A673 (cell line): ENCODE results near the gene OR2T5.
"Not testable (repeated sequence)": the region's sequence is repeated elsewhere in the genome, so short reads cannot be mapped to it uniquely, and the experiment has no call there.

Experiments used
- EZH2 ChIP-seq: fragments of 200-600 bp; sonication (generic); IDR thresholded peaks from 2 replicates; pipeline ENCODE4 v1.6.1; 2017; ENCODE audit warnings: borderline replicate concordance, low read depth, mild to moderate bottlenecking, mixed read lengths, antibody characterized with exemption, low read length; ENCODE audit not compliant: poor library complexity, severe bottlenecking
- TF ChIP-seq, protein P1 (sequence below): fragments of 300-800, 200-600 bp; sonication (generic); conservative IDR thresholded peaks from 2 replicates; pipeline ENCODE4 v1.5.1; 2017; ENCODE audit warnings: low read depth, mild to moderate bottlenecking, antibody characterized with exemption, low read length, moderate library complexity, mixed read lengths

DNA sequence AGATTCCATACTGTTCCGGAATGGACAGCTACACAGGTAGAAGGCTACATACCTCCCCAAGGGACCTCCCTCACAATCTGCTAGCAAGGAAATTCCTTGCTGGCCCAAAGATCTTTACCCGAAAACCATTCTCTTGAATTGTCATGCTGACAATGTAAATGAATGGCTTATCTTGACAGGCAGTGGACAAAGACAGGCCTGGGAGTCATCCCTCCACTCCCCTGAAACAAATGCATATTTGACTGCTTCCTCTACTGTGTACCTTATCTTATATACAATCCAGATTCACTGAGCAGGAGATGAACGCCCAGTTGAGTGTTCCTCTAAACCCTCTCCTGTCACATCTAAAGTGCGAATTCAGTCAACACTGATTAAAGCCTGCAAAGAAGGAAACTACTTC is 43.8 kb upstream of the OR2T5 start:
- TF ChIP-seq, protein P1, sequence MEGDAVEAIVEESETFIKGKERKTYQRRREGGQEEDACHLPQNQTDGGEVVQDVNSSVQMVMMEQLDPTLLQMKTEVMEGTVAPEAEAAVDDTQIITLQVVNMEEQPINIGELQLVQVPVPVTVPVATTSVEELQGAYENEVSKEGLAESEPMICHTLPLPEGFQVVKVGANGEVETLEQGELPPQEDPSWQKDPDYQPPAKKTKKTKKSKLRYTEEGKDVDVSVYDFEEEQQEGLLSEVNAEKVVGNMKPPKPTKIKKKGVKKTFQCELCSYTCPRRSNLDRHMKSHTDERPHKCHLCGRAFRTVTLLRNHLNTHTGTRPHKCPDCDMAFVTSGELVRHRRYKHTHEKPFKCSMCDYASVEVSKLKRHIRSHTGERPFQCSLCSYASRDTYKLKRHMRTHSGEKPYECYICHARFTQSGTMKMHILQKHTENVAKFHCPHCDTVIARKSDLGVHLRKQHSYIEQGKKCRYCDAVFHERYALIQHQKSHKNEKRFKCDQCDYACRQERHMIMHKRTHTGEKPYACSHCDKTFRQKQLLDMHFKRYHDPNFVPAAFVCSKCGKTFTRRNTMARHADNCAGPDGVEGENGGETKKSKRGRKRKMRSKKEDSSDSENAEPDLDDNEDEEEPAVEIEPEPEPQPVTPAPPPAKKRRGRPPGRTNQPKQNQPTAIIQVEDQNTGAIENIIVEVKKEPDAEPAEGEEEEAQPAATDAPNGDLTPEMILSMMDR: not testable (repeated sequence)
- not testable (repeated sequence) for TF ChIP-seq EZH2
